ENCODE data around the gene TLR7.
A peak's percentile ranks its signal among the peaks of the same experiment; 100 is the strongest.

The TLR7 gene

DNA sequence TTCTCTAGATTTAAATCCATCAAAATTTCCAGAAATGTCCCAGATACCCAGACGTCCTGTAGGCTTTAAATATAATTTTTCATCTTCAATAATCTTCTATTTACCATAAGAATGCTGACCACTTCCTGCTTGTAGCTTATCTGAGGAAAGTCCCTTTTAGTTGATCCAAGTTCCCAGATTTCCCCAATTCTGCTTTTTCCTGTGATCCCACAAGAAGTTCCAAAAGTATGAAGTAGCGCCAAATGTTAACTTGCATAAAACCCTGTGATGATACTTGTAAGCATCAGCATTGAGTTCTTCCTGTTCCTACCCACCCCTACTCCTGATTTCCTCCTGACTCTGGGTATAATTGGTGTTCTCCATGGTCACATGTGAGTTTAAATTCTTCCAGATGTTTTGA is 29.0 kb downstream of the TLR7 start:
- H3K4me3 ChIP-seq (ENCODE audit: low read length): no peak overlapping the region
- no peak for DNase-seq (ENCODE audit: low read depth)
- TF ChIP-seq, protein P1, sequence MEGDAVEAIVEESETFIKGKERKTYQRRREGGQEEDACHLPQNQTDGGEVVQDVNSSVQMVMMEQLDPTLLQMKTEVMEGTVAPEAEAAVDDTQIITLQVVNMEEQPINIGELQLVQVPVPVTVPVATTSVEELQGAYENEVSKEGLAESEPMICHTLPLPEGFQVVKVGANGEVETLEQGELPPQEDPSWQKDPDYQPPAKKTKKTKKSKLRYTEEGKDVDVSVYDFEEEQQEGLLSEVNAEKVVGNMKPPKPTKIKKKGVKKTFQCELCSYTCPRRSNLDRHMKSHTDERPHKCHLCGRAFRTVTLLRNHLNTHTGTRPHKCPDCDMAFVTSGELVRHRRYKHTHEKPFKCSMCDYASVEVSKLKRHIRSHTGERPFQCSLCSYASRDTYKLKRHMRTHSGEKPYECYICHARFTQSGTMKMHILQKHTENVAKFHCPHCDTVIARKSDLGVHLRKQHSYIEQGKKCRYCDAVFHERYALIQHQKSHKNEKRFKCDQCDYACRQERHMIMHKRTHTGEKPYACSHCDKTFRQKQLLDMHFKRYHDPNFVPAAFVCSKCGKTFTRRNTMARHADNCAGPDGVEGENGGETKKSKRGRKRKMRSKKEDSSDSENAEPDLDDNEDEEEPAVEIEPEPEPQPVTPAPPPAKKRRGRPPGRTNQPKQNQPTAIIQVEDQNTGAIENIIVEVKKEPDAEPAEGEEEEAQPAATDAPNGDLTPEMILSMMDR (conservative IDR thresholded peaks at IDR 0.05; ENCODE audit: low read length): no peak

DNA sequence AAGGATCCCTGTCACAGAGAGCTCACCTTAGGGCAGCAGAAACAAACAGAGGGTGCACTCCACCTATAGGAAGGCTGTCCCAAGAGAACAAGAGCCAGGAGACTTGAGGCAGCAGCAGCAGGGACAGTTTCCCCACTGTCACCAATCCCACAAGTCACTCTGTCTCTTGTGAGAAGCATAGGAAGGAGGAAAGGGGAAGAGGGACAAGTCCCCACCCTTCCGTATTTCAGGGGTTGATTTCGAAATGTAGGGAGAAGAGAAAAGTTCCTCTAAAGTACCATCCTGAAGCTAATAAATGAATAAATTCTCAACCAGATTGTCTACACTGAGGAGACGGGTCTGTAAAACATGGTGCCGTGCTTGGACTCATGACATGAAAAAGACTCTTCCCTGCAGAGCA is 30.1 kb downstream of the TLR7 start:
- DNase-seq (ENCODE audit: low read depth): no peak
- H3K4me3 ChIP-seq (ENCODE audit: low read length): no peak overlapping the region
- TF ChIP-seq, protein P1 (conservative IDR thresholded peaks at IDR 0.05; ENCODE audit: low read length): no peak

DNA sequence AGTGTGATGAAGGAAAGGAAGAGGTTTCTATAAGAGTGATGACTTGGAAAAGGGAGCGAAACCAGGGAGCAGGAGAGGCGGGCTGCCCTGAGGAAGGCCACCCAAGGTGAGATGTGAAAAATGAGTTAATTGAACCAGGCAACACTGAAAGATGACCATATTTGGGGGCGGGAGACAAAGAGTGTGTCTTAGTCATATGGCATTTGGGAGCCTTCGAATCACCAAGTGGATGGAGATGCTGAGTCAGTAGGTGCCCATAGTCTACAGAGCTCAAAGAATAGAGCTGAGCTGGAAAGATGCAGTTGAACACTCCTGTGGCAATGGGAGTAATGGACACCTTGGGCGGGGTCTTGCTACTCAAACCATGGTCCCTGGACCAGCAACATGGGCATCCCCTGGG is 31.2 kb downstream of the TLR7 start:
- TF ChIP-seq, protein P1 (conservative IDR thresholded peaks at IDR 0.05; ENCODE audit: low read length): no peak
- no peak overlapping the region for H3K4me3 ChIP-seq (ENCODE audit: low read length)
- DNase-seq (ENCODE audit: low read depth): no peak

DNA sequence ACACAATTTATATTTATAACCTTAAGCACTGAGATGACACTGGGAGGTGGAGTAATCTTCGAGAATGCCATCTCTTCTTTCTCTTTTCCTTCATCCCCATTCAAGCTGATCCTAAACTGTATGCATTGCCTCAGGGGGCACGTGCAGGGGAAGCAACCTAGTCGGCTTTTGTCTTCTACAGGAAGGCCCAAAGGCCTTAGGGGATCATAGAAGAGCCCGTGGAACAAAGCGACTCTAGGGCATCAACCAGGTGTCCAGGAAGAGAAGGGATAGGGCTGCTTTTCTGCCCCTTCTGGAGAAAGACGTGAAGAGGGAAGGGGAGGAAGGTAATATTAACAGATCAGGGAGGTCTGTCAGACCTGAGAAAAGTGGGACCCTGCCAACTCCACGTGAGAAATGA is 32.6 kb downstream of the TLR7 start:
- DNase-seq (ENCODE audit: low read depth): no peak
- no peak overlapping the region for H3K4me3 ChIP-seq (ENCODE audit: low read length)
- TF ChIP-seq, protein P1 (conservative IDR thresholded peaks at IDR 0.05; ENCODE audit: low read length): no peak

DNA sequence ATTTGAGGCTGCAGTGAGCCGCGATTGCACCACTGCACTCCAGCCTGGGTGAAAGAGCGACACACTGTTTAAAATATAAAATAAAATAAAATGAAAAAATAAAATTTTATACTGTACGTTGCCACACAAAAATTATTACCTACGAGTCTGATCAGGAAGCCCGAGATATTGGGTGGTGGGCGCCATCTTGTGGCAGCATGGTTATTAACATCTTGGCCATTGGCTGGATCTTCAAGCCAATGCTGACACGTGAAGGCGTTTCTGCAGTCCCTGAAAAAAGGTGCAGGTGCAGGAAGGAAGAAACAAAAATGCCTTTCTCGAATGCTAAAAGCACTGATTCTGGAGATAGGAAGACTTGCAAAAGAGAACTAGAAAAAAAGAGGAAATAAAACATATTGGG is 34.6 kb downstream of the TLR7 start:
- peak; percentile 43 for DNase-seq (ENCODE audit: low read depth)
- TF ChIP-seq, protein P1 (conservative IDR thresholded peaks at IDR 0.05; ENCODE audit: low read length): peak; percentile 59
- no peak overlapping the region for H3K4me3 ChIP-seq (ENCODE audit: low read length)

DNA sequence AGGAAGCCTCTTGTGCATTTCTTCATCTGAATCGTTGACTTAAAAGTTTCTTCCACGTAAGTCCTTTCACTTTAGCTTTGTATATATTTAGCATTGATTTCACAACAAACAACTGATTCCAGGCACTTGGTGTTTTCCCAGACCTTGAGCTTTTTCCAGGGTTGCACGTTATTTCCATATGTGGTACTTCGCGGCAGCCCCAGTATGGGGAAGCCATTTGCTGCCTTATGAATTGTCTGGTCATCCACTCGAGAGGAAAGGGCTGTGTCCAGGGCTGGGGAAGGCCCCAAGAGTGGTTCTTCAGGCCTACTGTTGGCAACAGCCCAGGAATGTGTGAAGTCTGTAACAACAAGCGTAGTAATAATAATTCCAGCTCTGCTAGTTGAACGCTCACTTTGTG is 36.8 kb downstream of the TLR7 start:
- H3K4me3 ChIP-seq (ENCODE audit: low read length): no peak overlapping the region
- TF ChIP-seq, protein P1 (conservative IDR thresholded peaks at IDR 0.05; ENCODE audit: low read length): no peak
- peak; percentile 73 for DNase-seq (ENCODE audit: low read depth)

DNA sequence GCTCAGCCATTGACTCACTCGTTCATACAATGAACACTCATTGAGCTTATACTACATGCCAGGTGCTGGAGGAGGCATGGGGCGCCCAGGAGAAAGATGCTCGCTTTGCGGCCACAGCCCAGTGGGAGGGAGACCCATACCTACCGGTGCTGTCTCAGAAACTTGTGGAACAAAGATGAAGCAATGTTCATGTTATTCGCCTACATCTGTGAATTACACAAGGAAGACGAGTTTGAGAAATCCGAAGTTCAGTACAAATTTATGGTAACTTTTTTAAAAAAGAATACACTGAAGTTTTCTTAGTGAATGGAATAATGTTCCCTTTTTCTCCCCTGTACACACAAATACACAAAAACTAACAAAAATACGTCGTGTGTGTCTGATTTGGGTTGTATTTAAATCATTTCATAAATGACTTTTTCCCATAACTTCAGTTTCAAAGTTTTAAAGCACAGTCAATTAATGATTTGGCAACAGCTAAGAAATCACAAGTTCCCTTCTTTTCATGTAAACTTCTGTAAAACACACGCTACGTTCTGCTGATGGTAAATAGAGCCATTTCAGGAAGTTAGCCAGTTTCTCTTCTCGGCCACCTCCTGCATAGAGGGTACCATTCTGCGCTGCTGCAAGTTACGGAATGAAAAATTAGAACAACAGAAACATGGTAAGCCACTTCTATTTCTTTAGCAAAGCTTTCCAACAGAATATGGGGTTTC is 39.3 kb downstream of the TLR7 start, which contains the start of gene TLR8:
Gene TLR8, plus strand, starts transcription at position 575 of the 716 bp plus-strand sequence. Its CDS starts 87 bp downstream, at position 662.
- H3K4me3 ChIP-seq (ENCODE audit: low read length): no peak within 1 kb of the TSS
- TF ChIP-seq, protein P1 (conservative IDR thresholded peaks at IDR 0.05; ENCODE audit: low read length): no peak
- DNase-seq (ENCODE audit: low read depth): no peak
